Measurements from ENCODE around the gene CLEC3A. TPM values are rescaled to one million over a fixed set of nuclear protein-coding genes. Genes with fewer than 3 reads are reported as not detected.

The CLEC3A gene
- total and polyA plus RNA-seq, 4 donors: not detected

GRCh38 chr16:77975942-77976341 is 46.4 kb upstream of the CLEC3A start (continued):
- no peak for TF ChIP-seq NR2F2 (IDR thresholded peaks at IDR 0.05)
- no peak for TF ChIP-seq RXRA (IDR thresholded peaks at IDR 0.05)
- TF ChIP-seq HNF4A (conservative IDR thresholded peaks at IDR 0.05): no peak
- TF ChIP-seq FOXA1 (IDR thresholded peaks at IDR 0.05): no peak
- no peak for TF ChIP-seq SP1 (IDR thresholded peaks at IDR 0.05)
- no peak for TF ChIP-seq EGR1 (IDR thresholded peaks at IDR 0.05; ENCODE audit: low read depth in 2 of 2)

- Histone ChIP-seq H3K27ac (ENCODE audit: low read depth in 1 of 2, low read length in 2 of 2) (no peak overlapping the region), H3K9ac (ENCODE audit: low read depth in 1 of 2, low read length in 2 of 2) (no peak overlapping the region), H3K4me3 (ENCODE audit: low read depth in 1 of 3, low read length in 3 of 3) (no peak overlapping the region), H3K27me3 (ENCODE audit: control insufficient read depth in 4 of 4, insufficient read depth in 4 of 4, low read length in 3 of 4) (no peaks in the 10 kb centered on the region), H3K36me3 (ENCODE audit: control insufficient read depth in 4 of 4, insufficient read depth in 3 of 4, low read depth in 1 of 4, low read length in 3 of 4) (no peaks in the 10 kb centered on the region), H3K4me1 (ENCODE audit: control insufficient read depth in 4 of 4, insufficient read depth in 4 of 4, low read length in 3 of 4) (no peaks in the 10 kb centered on the region), H3K9me3 (ENCODE audit: control insufficient read depth in 4 of 4, low read length in 3 of 4) (no peaks in the 10 kb centered on the region)
- no peak for TF ChIP-seq ATF3 (IDR thresholded peaks at IDR 0.05)
- no peak for TF ChIP-seq SP1 (IDR thresholded peaks at IDR 0.05)
- no peak for TF ChIP-seq GABPA (IDR thresholded peaks at IDR 0.05 in 1 of 2, conservative IDR thresholded peaks at IDR 0.05 in 1 of 2)
- DNase-seq (ENCODE audit: low spot score): no peak
- WGBS: 71% methylated on average over 5 of the region's 5 CpGs
These were observed 45.0 kb upstream of the CLEC3A start for GRCh38 chr16:77977339-77977738.

- DNase-seq (ENCODE audit: low spot score): no peak
- Histone ChIP-seq H3K9ac (ENCODE audit: low read depth in 1 of 2, low read length in 2 of 2) (no peak overlapping the region), H3K4me1 (ENCODE audit: control insufficient read depth in 4 of 4, insufficient read depth in 4 of 4, low read length in 3 of 4) (no peaks in the 10 kb centered on the region), H3K9me3 (ENCODE audit: control insufficient read depth in 4 of 4, low read length in 3 of 4) (no peaks in the 10 kb centered on the region), H3K4me3 (ENCODE audit: low read depth in 1 of 3, low read length in 3 of 3) (no peak overlapping the region), H3K27me3 (ENCODE audit: control insufficient read depth in 4 of 4, insufficient read depth in 4 of 4, low read length in 3 of 4) (peaks cover 0 to 3% (median under 1%) of the 10 kb centered on the region in 4 donors), H3K27ac (ENCODE audit: low read depth in 1 of 2, low read length in 2 of 2) (no peak overlapping the region), H3K36me3 (ENCODE audit: control insufficient read depth in 4 of 4, insufficient read depth in 3 of 4, low read depth in 1 of 4, low read length in 3 of 4) (no peaks in the 10 kb centered on the region)
- 83% methylated on average over 3 of the region's 3 CpGs for WGBS
- TF ChIP-seq RXRA (IDR thresholded peaks at IDR 0.05) (no peak), REST (IDR thresholded peaks at IDR 0.05) (no peak), FOXA2 (IDR thresholded peaks at IDR 0.05) (no peak), SP1 (IDR thresholded peaks at IDR 0.05) (no peak), GABPA (IDR thresholded peaks at IDR 0.05 in 1 of 2, conservative IDR thresholded peaks at IDR 0.05 in 1 of 2) (no peak), CTCF (IDR thresholded peaks at IDR 0.05; ENCODE audit: low read depth, low read length, missing input control) (no peak), MAX (IDR thresholded peaks at IDR 0.05) (no peak), NR2F2 (IDR thresholded peaks at IDR 0.05) (no peak), HNF4A (conservative IDR thresholded peaks at IDR 0.05) (no peak), TAF1 (conservative IDR thresholded peaks at IDR 0.05) (no peak), EGR1 (IDR thresholded peaks at IDR 0.05; ENCODE audit: low read depth in 2 of 2) (no peak), JUND (IDR thresholded peaks at IDR 0.05) (no peak), ATF3 (IDR thresholded peaks at IDR 0.05) (no peak), RAD21 (IDR thresholded peaks at IDR 0.05) (no peak), YY1 (IDR thresholded peaks at IDR 0.05) (no peak), FOXA1 (IDR thresholded peaks at IDR 0.05) (no peak), ZBTB33 (IDR thresholded peaks at IDR 0.05) (no peak), HNF4G (IDR thresholded peaks at IDR 0.05) (no peak)
These were observed 37.2 kb upstream of the CLEC3A start for GRCh38 chr16:77985111-77985510.

Data from liver (tissue), 9 donors.